ENCODE data around the gene MRPL55.
"Not testable (repeated sequence)": the region's sequence is repeated elsewhere in the genome, so short reads cannot be mapped to it uniquely, and the experiment has no call there.

The MRPL55 gene

DNA sequence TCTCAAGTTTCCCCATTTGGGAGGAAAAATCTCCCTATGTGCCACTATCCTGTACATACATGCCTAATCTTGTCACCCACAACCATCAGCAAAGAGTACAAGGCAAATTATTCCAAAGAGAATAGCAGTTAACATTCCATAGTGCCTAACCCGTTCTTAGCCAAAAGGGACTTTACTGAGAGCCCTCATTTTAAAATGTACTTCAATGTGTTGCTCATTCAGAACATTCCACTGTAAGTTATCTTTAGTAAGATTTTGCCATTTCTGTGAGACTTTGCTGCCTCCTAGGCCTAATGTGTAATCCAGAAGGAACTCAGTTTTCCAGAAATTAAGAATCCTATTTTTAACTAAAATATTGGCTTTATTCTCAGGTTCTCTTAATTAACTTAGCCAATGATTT is 11.3 kb upstream of the MRPL55 start:
- DNase-seq, result no peak

DNA sequence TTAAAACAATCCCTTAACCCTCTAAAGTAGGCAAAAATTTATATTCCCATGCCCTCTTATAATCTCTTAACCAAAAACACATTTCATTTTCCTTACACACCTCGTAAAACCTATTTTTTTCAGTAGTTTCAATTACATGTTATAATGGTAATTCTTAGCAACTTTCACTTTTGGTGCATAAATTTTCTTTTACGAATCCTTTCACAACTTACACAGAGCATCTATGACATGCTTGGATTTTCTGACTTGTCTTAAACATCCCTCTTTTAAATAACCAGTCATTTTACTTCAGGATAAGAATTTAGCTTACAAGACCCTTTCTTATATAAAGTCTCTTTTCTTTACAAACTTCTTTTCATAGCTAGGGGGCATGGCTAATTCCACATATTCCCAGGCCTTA is 8.9 kb upstream of the MRPL55 start:
- DNase-seq, result no peak

DNA sequence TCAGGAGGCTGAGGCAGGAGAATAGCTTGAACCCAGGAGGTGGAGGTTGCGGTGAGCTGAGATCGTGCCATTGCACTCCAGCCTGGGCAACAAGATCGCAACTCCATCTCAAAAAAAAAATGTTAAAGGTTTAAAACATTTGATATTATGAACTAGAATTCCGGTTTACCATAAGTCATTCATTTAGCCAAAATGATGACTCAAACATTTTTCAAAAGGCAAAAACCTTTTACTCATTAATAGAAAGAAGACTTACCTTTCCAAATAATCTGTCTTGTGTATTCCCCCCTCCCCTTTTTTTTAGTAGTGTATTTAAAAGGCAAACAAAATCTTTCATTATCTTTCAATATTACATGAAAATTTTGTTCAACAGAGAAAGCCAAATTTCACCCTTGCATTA is 8.2 kb upstream of the MRPL55 start:
- no peak for DNase-seq

DNA sequence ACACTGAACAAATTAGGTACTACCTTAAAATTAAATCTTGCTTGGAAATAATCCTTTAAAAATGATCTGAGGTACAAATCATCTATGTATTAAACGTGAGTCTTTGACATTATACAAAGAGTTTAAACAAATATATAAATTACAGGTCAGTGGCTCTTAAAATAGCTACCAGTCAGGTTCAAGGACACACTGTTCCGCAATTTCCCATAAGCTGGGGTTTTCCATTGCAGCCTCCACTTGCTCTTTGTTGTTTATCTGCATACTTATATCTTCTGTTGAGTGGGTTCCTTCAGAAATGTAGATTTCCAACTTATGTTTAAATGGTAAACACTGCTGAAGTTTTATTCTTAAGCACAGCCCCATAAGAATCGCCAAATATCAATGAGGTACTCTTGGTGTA is 5.7 kb upstream of the MRPL55 start:
- no peak for DNase-seq

DNA sequence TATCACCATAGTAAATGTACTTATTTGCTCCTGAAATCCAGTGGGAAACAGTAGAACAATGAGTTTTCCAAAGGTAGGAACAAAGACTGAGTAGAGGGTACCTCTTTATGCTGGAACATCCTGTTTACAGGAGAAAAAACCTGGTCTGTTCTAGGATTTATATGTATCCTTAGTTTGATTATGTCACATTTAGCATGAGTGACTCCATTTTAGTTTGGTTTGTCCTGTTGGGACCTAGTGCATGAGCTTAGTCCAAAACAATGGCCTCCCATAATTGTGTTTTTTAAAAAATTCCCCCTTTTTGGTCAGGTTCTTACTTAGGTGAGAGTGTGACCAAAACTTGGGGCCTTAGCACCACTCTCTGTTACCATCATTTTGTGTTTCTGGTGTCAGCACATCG is 3.5 kb upstream of the MRPL55 start:
- no peak for DNase-seq

DNA sequence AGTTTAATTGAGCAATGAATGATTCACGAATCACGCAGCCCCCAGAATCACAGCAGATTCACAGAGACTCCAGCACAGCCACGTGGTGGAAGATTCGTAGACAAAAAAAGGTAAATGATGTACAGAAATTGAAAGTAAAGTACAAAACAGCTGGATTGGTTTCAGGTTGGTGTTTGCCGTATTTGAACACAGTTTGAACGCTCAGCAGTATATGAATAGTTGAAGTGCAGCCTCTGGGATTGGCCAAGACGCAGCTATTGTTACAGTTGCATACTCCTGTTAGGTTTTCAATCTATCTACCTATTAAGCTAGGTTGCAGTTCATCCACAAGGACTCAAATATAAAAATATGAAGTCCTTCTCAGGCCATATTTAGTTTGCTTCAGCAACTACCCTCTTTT is 3.1 kb upstream of the MRPL55 start:
- no peak for DNase-seq

DNA sequence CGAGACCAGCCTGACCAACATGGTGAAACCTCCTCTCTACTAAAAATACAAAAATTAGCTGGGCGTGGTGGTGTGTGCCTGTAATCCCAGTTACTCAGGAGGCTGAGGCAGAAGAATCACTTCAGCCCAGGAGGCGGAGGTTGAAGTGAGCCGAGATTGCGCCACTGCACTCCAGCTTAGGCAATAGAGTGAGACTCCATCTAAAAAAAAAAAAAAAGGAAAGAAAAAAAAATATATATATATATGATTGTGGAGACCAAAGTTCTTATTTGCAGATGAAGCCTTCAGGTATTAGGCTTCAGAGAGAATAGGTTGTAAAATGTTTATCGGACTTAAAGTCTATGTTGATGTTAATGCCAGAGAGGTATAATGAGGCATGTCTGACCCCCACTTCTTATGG is 2.2 kb upstream of the MRPL55 start:
- not testable (repeated sequence) for DNase-seq

DNA sequence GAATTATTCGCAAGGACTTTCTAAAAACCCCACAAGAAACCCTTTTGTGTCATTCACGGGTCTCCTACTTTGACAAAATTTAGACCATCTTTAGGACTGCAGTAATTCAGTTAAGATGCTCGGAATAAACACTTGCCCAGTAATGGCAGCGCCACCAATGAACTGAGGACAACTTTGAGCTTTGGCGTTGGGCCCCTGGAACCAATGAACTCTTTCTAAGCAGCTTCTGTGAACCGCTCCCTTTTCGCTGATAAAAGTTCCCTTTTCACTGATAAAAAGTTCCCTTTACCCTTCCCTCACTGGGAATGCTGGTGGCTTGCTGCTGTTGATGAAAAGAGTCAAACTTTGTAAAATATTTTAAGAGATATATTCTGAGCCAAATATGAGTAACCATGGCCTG is 1.5 kb upstream of the MRPL55 start:
- DNase-seq, result no peak

DNA sequence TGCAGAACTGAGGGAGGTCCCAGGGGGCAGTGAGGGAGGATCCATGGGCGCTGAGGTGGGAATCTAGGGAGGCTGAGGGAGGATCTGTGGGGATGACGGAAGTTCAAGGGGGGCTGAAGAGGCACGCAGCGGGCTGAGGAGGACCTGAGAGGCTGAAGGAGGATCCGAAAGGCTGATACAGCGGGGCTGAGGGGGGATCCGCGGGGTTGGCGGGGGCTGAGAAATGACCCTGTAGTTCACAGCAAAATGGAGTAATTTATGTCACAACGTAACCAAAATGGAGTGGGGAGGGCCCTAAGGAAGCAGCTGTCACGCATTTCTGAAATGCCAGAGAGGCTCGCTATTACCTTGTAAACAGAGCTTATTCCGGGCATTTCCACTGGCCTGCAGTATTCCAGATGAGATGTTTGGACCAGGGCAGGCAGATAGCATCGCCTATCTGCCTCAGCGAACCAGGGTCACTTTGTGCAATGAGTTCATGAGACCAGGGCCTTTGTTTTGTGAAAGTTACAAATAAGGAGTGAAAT is 926 bp upstream of the MRPL55 start:
- peak in 1 of 2 experiments; percentile 12 for DNase-seq

DNA sequence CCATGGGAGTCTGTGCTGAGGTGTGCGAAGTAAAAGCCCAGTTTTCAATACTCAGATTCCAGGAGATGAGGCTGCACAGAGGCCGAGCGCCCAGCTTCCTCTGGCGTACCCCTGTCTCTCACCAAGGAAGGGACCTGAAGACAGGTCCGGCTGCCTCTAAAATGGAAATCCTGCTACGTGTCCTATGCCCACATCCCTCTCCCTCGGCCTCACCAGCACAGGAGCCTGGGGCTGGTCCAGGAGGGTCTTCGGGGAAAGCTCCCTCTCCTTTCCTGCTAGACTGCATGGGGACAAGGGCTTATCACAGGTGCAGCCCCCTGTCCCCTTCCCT is 392 bp downstream of the MRPL55 start:
- no peak for DNase-seq

DNA sequence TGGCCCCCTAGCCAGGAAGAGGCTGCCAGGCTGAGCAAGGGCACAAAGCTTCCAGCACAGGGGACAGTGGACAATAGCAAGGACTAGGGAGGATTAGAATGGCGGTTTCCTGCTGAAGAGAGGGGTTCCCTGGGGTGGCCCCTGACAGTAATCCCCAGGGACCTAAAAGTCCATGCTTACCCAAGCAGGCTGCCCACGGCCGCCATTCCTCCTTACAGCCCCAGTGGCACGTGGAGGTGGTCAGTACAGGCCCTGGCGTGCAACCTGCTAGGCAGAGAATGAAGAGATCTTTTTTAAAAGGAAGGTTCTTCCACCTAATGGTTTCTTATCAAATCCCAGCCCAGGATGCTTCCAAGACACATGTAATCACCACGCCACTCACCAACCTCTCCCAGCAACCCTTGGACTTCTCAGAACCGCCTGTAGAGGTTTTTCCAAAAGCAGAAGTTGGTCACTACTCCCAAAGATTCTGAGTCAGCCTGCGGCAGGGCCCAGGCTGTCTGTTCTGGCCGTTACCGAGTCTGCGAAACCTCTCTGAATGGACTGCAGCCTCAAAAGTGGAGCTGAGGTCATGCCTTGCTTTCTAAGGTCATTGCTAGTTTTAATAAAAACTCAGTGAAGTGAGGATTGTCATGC is 926 bp downstream of the MRPL55 start:
- DNase-seq, result no peak

DNA sequence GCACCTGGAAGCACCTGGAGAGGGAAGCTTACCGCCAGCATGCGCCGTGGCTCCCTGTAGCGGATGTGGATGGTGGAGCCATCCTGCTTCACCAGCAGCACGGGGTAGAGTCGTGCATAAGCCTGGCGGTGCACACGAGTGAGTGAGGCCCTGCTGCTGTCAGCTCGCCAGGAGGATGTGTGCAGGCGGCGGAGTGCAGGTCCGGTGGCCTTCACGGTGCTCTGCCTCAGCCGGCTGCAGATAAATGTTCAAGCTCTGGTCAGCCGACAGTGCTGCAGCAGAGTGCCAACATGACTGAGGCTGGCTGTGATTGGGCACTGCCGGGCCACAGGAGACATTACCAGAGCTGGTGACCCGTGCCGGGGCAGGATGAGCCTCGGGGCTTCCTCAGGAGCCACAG is 1.5 kb downstream of the MRPL55 start:
- no peak for DNase-seq

DNA sequence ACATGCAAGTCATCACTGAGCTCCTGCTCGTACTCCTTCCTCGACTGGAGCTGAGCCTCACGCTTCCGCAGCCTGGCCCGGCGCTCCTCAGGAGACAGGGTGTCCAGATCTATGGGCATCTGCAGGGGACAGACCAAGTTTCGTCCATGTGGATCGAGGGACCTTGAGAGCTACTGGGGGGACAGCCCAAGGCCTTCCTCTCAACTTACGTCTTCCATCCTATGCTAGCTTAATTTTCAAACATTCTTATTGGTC is 2.4 kb downstream of the MRPL55 start:
- DNase-seq, result no peak

DNA sequence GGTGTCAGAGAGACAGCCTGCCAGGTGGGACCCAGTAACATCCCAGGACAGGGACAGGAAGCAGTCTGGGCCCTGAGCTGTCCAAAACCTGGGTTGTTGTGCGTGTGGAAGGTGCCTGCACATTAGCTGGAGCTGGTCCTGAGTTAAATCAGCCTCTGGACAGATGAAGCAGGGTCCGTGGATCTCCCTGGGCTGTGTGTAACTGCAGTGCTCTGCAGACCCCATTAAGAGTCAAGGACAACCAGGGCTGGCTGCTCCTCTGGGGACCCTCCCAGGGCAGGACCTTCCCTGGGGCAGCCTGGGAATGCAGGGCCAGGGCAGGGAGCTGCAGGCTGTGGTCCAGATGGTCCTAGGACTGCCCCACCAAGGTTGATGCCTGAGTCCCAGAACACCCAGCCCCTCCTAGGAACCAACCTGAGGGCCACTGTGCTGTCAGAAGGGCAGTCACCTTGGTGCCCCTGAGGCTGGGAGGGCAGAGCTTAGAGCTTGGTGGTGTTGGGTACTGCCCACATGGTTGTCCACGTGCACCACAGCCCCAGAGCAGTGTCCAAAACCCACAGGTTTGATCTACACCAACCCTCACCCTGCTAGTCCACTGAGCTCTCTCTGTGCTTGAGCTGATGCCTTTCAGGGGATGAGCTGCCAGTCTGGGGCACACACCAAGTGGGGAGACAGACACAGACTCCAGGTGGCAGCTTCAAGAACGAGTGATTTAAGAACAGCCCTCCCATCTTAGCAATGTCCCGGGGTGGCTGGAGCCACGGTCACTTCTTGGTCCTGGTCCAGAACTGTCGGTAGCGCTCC is 2.9 kb downstream of the MRPL55 start:
- DNase-seq, result no peak

DNA sequence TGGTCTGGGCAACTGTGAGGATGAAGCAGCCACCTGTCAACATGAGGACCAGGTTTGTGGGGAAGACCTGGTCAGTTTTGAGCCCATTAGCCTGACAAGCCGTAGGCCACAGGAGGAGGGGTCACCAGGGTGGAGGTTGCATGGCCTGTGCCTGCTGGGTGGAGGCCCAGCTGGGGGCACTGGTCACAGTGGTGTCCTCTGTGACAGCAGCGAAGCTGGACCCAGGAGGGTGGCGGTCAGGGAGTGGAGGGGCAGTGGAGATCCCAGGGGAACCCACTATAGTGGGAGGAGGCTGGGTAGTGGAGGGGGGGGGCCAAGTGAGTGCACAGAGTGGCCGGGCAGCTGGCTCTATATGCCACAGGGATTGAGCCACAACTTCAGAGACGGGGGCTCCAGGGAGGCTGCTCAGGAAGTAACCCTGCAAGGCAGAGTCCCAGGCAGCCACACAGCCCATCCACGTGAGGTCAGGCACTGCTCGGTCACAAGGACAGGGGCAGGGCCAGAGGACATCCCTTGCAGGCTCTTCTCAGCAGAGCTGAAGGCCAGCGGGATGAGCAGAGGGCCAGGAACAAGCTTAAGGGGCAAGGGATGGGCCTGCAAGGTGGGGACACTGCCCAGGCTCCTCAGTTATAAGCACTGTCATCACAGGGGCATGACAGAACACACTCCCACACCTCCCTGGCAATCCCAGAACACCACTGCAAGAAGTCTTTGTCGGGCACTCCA is 3.7 kb downstream of the MRPL55 start:
- DNase-seq, result no peak

DNA sequence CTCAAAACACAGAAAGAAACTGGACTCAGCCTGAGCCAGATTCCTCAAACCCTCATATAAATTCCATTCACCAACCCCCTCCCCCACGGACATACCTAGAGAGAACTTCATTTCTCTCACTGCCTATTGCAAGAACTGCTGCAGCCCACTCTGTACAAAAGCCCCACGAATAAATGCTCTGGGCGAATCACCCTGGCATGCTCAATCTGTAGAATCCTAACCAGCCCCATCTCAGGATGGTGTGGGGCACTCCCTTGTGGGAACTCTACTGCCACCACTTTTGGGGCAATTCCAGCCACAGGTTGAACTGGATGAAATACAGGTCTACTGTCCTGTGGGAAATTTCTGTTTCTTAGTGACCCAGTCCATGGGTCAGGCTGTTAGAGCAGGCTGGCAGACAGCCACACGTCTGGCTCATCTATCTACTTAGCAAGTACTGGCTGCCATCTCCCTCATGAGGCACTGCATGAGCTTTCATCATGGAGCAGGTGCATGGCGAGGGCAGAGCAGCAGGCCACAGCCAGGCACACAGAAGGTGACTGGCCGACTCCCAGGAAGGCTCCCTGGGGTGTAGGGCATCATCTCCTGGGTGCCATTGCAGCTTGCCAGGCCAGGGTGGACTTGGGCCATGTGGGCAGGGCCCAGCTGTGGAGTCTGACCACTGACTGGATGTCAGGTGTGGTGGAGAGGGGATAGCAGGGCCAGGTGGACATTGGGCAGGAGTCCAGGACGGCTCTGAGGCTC is 4.4 kb downstream of the MRPL55 start:
- DNase-seq, result no peak

DNA sequence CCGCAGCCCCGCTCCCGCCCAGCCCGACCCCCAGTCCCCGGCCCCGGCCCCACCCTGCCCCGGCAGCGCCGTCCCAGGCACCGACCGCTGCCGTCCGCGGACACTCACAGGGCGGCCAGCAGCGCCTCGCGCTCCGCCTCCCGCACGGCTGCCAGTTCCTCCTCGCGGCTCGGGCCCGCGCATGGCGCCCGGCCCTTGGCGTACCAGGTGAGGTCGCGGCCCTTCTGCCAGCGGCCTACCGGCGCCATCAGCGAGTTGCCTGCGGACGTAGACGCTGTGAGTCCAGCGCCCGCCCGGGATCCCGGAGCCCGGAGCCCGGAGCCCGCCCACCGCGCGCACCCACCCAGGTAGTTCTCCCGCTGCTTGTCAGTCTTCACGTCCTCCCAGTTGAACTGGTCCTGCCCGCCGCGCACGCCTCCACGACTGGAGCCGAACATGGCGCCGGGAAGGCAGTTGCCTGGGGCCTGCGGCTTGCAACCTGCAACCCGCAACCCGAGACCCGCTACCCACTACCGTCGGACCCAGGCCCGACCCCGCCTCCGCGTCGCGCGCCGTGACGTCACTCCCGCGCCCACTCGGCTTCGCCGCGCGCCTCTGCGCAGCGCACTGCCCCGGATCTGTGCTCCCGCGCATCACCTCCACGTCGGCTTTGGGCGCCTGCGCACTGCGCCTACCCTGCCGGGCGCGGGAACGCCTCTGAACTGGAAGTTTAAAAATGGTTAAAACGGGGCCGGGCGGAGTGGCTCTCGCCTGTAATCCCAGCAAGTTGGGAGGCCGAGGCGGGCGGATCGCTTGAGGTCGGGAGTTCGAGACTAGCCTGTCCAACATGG is 6.1 kb downstream of the MRPL55 start, which contains the start of gene C1orf35:
Gene C1orf35 (minus strand): TSS at position 535 of the 830 bp plus-strand sequence. CDS start 98 bp downstream, at position 437.
- peak; percentile 66 to 76 for DNase-seq

DNA sequence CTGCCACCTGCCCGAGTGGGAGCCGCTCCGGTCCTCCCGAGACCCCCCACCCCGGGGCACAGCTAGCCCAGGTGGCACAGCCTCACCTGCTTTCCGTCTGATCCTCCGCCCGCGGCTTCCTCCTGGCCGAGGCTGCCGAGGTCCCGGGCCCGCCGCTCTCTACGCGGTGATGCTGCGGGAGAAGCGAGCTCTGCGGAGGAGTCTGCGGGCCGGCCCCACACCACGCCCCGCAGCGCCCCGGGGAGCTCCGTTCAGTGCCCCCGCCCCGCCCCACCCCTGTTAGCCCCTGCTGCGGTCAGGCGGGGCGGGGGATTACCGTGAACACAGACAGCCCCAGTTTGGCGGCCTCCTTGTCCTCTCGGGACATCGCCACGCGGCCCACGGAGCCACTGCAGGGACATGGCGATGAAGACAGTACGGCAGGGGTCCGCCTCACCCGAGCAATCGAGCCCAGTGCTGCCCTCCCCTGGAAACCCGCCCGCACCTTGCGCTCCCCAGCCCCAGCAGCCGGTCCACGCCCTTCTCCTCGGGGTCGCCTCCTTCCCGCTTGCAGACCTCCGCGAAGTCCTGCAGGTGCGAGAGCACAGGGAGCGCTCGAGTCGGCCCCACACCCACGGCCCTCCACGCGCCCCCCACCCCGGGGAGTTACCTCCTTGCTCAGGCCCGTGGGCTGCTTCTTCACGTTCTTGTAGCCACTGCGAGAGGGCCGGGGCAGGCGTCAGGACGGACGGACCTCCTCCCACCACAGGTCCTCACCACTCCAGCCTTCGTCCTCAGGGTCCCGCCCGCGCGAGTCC is 6.9 kb downstream of the MRPL55 start:
- peak in 1 of 2 experiments; percentile 5 for DNase-seq

DNA sequence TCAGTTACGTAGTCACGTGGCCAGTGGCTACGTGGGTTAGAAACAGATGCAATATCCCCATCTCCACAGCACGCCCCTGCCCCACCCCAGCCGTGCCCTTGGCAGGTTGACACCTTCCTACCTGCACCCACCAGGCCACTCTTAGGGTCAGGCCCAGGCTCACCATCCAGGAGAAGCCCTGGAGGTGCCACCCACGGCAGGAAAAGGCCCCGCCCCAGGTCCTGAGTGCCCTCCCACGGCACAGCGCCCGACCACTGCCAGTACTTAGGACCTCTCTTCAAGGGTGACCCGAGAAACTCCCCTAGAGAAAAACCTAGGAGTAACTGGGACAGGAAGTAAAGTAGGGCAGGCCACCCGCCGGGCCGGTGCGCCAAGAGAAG is 7.5 kb downstream of the MRPL55 start:
- DNase-seq, result no peak

DNA sequence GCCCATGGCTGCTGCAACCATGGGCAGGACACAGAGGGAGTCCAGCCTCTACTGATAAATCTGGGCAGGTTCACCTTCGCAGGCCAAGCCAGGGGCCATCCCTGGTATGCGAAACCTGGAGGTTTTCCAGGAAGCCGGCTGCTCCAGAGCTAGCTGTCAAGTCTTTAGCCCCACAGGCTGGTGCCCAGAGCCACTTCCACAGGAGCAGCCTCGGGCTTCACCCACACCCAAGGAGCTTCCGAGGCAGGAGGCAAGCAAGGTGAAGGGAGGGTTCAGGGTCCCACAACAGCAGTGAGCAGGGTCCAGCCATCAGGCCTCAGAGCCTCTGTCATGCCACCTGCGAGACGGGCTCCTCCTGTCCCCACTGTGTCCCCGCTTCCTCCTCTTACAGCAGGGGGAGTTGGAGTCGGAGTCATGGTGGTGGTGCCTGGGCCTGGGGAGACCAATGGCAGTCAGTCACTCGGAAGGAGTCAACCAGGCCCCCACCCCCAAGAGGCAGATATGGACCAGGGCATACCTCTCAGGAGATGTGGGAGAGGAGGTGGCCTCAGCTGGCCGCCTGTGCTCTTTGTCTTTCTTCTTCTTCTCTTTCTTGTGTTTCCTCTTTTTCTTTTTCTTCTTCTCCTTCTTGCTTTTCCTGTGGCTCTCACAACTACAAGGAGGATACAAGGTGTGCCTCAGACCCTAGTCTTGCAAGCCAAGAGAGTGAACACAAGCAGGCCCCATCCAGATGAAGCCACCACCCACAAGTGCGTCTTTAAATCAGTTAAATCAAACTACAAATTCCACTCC is 8.1 kb downstream of the MRPL55 start:
- no peak for DNase-seq

DNA sequence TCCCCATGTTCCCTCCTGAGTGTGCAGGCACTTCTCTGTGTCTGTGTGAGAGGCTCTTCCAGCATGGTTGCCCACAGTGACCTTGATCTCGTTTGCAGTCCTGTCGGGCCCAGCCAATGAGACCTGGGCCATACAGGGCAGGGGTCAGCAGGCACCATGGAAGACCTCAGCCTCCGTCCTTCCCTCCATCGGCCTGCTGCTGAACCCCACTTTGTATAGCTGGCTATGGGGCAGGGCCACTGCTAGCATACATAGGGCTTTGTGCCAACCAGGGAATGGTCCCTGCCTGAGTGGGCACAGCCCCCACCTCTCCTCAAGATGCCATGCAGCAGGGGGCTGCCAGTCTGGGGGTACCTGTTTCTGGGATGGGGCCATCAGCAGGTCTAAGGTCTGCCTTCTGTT is 9.8 kb downstream of the MRPL55 start:
- no peak for DNase-seq
